SK-N-SH (cell line): Measurements from ENCODE around the gene CTF1. TPM values are rescaled to one million over a fixed set of nuclear protein-coding genes. Genes with fewer than 3 reads are reported as not detected.

ENCODE experiments used
- CTCF ChIA-PET: fragments of 300-600, 350-600 bp; formaldehyde crosslinking; extraction: SDS; loops from one replicate; lab custom pipeline; 2021; lab: Yijun Ruan, JAX
- POLR2A ChIA-PET: fragments of 350-600 bp; sonication (Branson Sonifier 250); formaldehyde crosslinking; extraction: SDS; loops from one replicate; lab custom pipeline; 2020; ENCODE audit warnings: antibody characterized with exemption, inconsistent platforms; lab: Yijun Ruan, JAX
- DNase-seq: peaks from one replicate; pipeline ENCODE4 v3.0.0; 2012
- H2AFZ ChIP-seq: fragments of 200-600 bp; sonication (generic); 2 replicates; pipeline ENCODE4 v1.8.1; 2016; ENCODE audit warnings: antibody characterized with exemption, mild to moderate bottlenecking, low read depth
- H3F3A ChIP-seq: fragments of 200-600 bp; sonication (generic); replicated peaks from 2 replicates; pipeline ENCODE3; 2016; ENCODE audit warnings: antibody characterized with exemption, mild to moderate bottlenecking; ENCODE audit not compliant: insufficient read depth
- H3K27ac ChIP-seq, 2 experiments: fragments of 200-500 bp in 1 of 2; fragments of 200-600 bp in 1 of 2; sonication (Bioruptor generic) in 1 of 2; sonication (generic), shearing (Covaris generic) in 1 of 2; 2 replicates each; pipeline versions ENCODE4 v1.5.1 to v1.6.1; 2014 to 2016; ENCODE audit warnings: low read depth in 2 of 2, inconsistent platforms in 1 of 2, low read length in 1 of 2, mild to moderate bottlenecking in 1 of 2, mixed read lengths in 1 of 2
- H3K27me3 ChIP-seq: fragments of 200-600 bp; sonication (generic), shearing (Covaris generic); 2 replicates; pipeline ENCODE4 v1.6.1; 2016; ENCODE audit warnings: mixed run types; ENCODE audit not compliant: insufficient read depth
- H3K36me3 ChIP-seq, 2 experiments: fragments of 200-500 bp in 1 of 2; fragments of 200-600 bp in 1 of 2; sonication (Bioruptor generic) in 1 of 2; sonication (generic) in 1 of 2; replicated peaks in 1 of 2; 2 replicates each; pipeline versions ENCODE3 to v1.5.1; 2014 to 2016; ENCODE audit warnings: low read length in 1 of 2, mild to moderate bottlenecking in 1 of 2; ENCODE audit not compliant: insufficient read depth in 2 of 2, control insufficient read depth in 1 of 2
- H3K4me1 ChIP-seq, 2 experiments: fragments of 200-500 bp in 1 of 2; fragments of 200-600 bp in 1 of 2; sonication (Bioruptor generic) in 1 of 2; sonication (generic), shearing (Covaris generic) in 1 of 2; 2 replicates each; pipeline versions ENCODE4 v1.5.1 to v1.6.1; 2014 to 2016; ENCODE audit warnings: low read depth in 1 of 2, low read length in 1 of 2, mixed run types in 1 of 2; ENCODE audit not compliant: insufficient read depth in 2 of 2, control insufficient read depth in 1 of 2
- H3K4me2 ChIP-seq: fragments of 200-600 bp; sonication (generic), shearing (Covaris generic); 2 replicates; pipeline ENCODE4 v1.6.1; 2017; ENCODE audit warnings: mixed run types
- H3K4me3 ChIP-seq, 2 experiments: fragments of 200-500 bp in 1 of 2; fragments of 200-600 bp in 1 of 2; sonication (Bioruptor generic) in 1 of 2; sonication (generic), shearing (Covaris generic) in 1 of 2; 2 replicates each; pipeline versions ENCODE4 v1.5.1 to v1.8.1; 2014 to 2016; ENCODE audit warnings: low read depth in 2 of 2, inconsistent platforms in 1 of 2, low read length in 1 of 2, mild to moderate bottlenecking in 1 of 2, mixed read lengths in 1 of 2, moderate library complexity in 1 of 2
- H3K79me2 ChIP-seq: fragments of 200-600 bp; sonication (generic); 2 replicates; pipeline ENCODE4 v1.8.1; 2017; ENCODE audit warnings: mild to moderate bottlenecking; ENCODE audit not compliant: insufficient read depth
- H3K9ac ChIP-seq: fragments of 200-600 bp; sonication (generic); 2 replicates; pipeline ENCODE4 v1.6.1; 2017; ENCODE audit warnings: mixed run types
- H3K9me2 ChIP-seq: fragments of 200-600 bp; sonication (generic); 2 replicates; pipeline ENCODE4 v1.6.1; 2017; ENCODE audit warnings: mixed run types
- H3K9me3 ChIP-seq: fragments of 200-600 bp; sonication (generic); 2 replicates; pipeline ENCODE4 v1.6.1; 2017; ENCODE audit warnings: mixed run types, mild to moderate bottlenecking, moderate library complexity
- H4K20me1 ChIP-seq: fragments of 200-600 bp; sonication (generic); 2 replicates; pipeline ENCODE4 v1.6.1; 2017; ENCODE audit warnings: mild to moderate bottlenecking, mixed run types; ENCODE audit not compliant: insufficient read depth
- FOSL2 ChIP-seq: IDR thresholded peaks from 2 replicates; pipeline ENCODE4 v1.4.0; 2012; ENCODE audit warnings: low read depth, mild to moderate bottlenecking, moderate library complexity, borderline replicate concordance
- FOXJ3 ChIP-seq: sonication (generic); formaldehyde crosslinking; IDR thresholded peaks from 2 replicates; pipeline ENCODE4 v1.5.1; 2020; ENCODE audit warnings: mild to moderate bottlenecking, missing genetic modification reagents
- IRF3 ChIP-seq: fragments of 150-350 bp; IDR thresholded peaks from 2 replicates; pipeline ENCODE4 v1.6.1; 2016; ENCODE audit warnings: mild to moderate bottlenecking, low read depth, low read length
- MEF2A ChIP-seq: IDR thresholded peaks from 2 replicates; pipeline ENCODE4 v1.4.0; 2012; ENCODE audit warnings: low read depth, borderline replicate concordance
- MXI1 ChIP-seq: IDR thresholded peaks from 2 replicates; pipeline ENCODE4 v1.6.1; 2012; ENCODE audit warnings: mild to moderate bottlenecking, low read depth, low read length, improper control_type of control experiment
- POLR2AphosphoS5 ChIP-seq: IDR thresholded peaks from 2 replicates; pipeline ENCODE4 v1.6.1; 2012; ENCODE audit warnings: low read depth, low read length
- RAD21 ChIP-seq: IDR thresholded peaks from 2 replicates; pipeline ENCODE4 v1.6.1; 2012; ENCODE audit warnings: mild to moderate bottlenecking, low read length
- RCOR1 ChIP-seq: fragments of 150-350 bp; IDR thresholded peaks from 2 replicates; pipeline ENCODE4 v1.6.1; 2017; ENCODE audit warnings: antibody characterized with exemption, low read length
- RFX5 ChIP-seq: IDR thresholded peaks from 2 replicates; pipeline ENCODE4 v1.6.1; 2012; ENCODE audit warnings: mild to moderate bottlenecking, improper control_type of control experiment, low read length
- RXRA ChIP-seq: IDR thresholded peaks from 2 replicates; pipeline ENCODE4 v1.4.0; 2012; ENCODE audit warnings: low read depth, mild to moderate bottlenecking, borderline replicate concordance
- SIN3A ChIP-seq: IDR thresholded peaks from 2 replicates; pipeline ENCODE4 v1.6.1; 2012; ENCODE audit warnings: low read depth, mild to moderate bottlenecking, low read length, moderate library complexity, borderline replicate concordance
- TAF1 ChIP-seq: IDR thresholded peaks from 2 replicates; pipeline ENCODE4 v1.6.1; 2012; ENCODE audit warnings: low read depth, mild to moderate bottlenecking, low read length, moderate library complexity, borderline replicate concordance
- YY1 ChIP-seq: IDR thresholded peaks from 2 replicates; pipeline ENCODE4 v1.4.0; 2012; ENCODE audit warnings: low read depth, mild to moderate bottlenecking
- WGBS: methylation state at CpG from one replicate; pipeline ENCODE4 v1.1.6; 2017; ENCODE audit warnings: low lambda C conversion rate; 5-methylcytosine and 5-hydroxymethylcytosine counted together
- polyA plus RNA-seq, 3 experiments: library from polyadenylated mRNA; depleted of rRNA; stranded (reverse); fragments of >200 nt; gene quantifications; 2 replicates each; pipeline ENCODE4 v1.2.3, GENCODE V29; 2012
- TF ChIP-seq, protein P1 (sequence below): IDR thresholded peaks from 2 replicates; pipeline ENCODE4 v1.4.0; 2012; ENCODE audit warnings: low read depth
- TF ChIP-seq, protein P2 (sequence below): IDR thresholded peaks from 2 replicates; pipeline ENCODE4; 2012

The CTF1 gene
- polyA plus RNA-seq, 1 of the 3 experiments (the other 2 are of a cell fraction), result 45.7 TPM

GRCh38 chr16:30918614-30919013 lies 22.2 kb downstream of the CTF1 start:
- H3K4me2 ChIP-seq, result no peak overlapping the region
- H3K27ac ChIP-seq, result no peak overlapping the region
- DNase-seq, result no peak
- H4K20me1 ChIP-seq, result no peaks in the 10 kb centered on the region
- peaks cover 21% of the 10 kb centered on the region for H3F3A ChIP-seq
- no peak overlapping the region for H3K9ac ChIP-seq
- H3K27me3 ChIP-seq, result no peaks in the 10 kb centered on the region
- TF ChIP-seq FOSL2, result no peak
- TF ChIP-seq RCOR1, result no peak
- no peak for TF ChIP-seq FOXJ3 (CRISPR knock-in tag)
- TF ChIP-seq RAD21, result no peak
- no peak for TF ChIP-seq MEF2A
- no peak for TF ChIP-seq YY1
- no peak for TF ChIP-seq POLR2AphosphoS5
- 92% methylated on average over 1 of the region's 1 CpG for WGBS
- H3K9me2 ChIP-seq, result no peaks in the 10 kb centered on the region
- CTCF ChIA-PET, result interaction anchor here (0.9 to 7.4 kb wide), 4 partner anchors 16 to 114 kb away, joined by 3 to 48 read pairs (median 4); no protein-coding TSS in a partner anchor
- H3K4me1 ChIP-seq, result no peaks in the 10 kb centered on the region; a peak in 1 of 4 replicates
- H3K9me3 ChIP-seq, result no peaks in the 10 kb centered on the region
- H3K79me2 ChIP-seq, result no peaks in the 10 kb centered on the region
- peaks cover 0 to 3% of the 10 kb centered on the region in 2 experiments for H3K36me3 ChIP-seq
- POLR2A ChIA-PET, result interaction anchor here (1.2 to 1.7 kb wide), 3 partner anchors 16 to 44 kb away, joined by 3 to 5 read pairs (median 3); partner anchors contain the start of gene CTF1
- H3K4me3 ChIP-seq, result no peak overlapping the region
- no peak overlapping the region for H2AFZ ChIP-seq

- no peak for TF ChIP-seq IRF3
- TF ChIP-seq, protein P1, sequence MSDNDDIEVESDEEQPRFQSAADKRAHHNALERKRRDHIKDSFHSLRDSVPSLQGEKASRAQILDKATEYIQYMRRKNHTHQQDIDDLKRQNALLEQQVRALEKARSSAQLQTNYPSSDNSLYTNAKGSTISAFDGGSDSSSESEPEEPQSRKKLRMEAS, result no peak
- TF ChIP-seq TAF1, result no peak
- no peak for TF ChIP-seq YY1
- no peak for TF ChIP-seq RFX5
- TF ChIP-seq MXI1, result no peak
- no peak for TF ChIP-seq RXRA
- TF ChIP-seq, protein P2, sequence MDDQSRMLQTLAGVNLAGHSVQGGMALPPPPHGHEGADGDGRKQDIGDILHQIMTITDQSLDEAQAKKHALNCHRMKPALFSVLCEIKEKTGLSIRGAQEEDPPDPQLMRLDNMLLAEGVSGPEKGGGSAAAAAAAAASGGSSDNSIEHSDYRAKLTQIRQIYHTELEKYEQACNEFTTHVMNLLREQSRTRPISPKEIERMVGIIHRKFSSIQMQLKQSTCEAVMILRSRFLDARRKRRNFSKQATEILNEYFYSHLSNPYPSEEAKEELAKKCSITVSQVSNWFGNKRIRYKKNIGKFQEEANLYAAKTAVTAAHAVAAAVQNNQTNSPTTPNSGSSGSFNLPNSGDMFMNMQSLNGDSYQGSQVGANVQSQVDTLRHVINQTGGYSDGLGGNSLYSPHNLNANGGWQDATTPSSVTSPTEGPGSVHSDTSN, result no peak
- TF ChIP-seq SIN3A, result no peak
- TF ChIP-seq RAD21, result no peak
- Histone ChIP-seq H3K27me3 (no peaks in the 10 kb centered on the region), H3K9ac (no peak overlapping the region), H3K4me3 (no peak overlapping the region), H2AFZ (no peak overlapping the region), H3K27ac (no peak overlapping the region), H3K79me2 (peaks cover 14% of the 10 kb centered on the region), H3K4me2 (no peak overlapping the region), H3K9me3 (no peaks in the 10 kb centered on the region), H3F3A (peaks cover 19% of the 10 kb centered on the region), H3K4me1 (peaks cover 0 to 12% of the 10 kb centered on the region in 2 experiments; a peak in 1 of 4 replicates), H3K36me3 (peaks cover 2 to 3% of the 10 kb centered on the region in 2 experiments), H3K9me2 (no peaks in the 10 kb centered on the region), H4K20me1 (no peaks in the 10 kb centered on the region)
- no peak for DNase-seq
- WGBS, result 100% methylated on average over 2 of the region's 2 CpGs
- ChIA-PET POLR2A (no interaction called here), CTCF (interaction anchor here (1.0 to 7.4 kb wide), 5 partner anchors 13 to 75 kb away, joined by 3 to 48 read pairs (median 6); no protein-coding TSS in a partner anchor)
These were observed 24.5 kb downstream of the CTF1 start for GRCh38 chr16:30920891-30921290.
